ENCODE measurements around the gene POLD3.

Gene POLD3

GRCh38 chr11:74634537-74634936 is 42.2 kb downstream of the POLD3 start:
- Mint-ChIP-seq H3K9me3 (no peaks in the 10 kb centered on the region), H3K4me3 (no peak overlapping the region)
- no peak for ATAC-seq (replicated peaks)

GRCh38 chr11:74636630-74637184 is 44.3 kb downstream of the POLD3 start:
- H3K27ac Mint-ChIP-seq: no peak overlapping the region
- peaks cover 22% of the 10 kb centered on the region for H3K36me3 Mint-ChIP-seq (ENCODE audit: insufficient read depth)
- no peak for DNase-seq
- H3K4me3 Mint-ChIP-seq: no peak overlapping the region
- H3K27me3 Mint-ChIP-seq: no peaks in the 10 kb centered on the region
- H3K4me1 Mint-ChIP-seq (ENCODE audit: low read depth in 2 of 2): no peaks in the 10 kb centered on the region
- no peak for ATAC-seq (replicated peaks)
- H3K9me3 Mint-ChIP-seq: no peaks in the 10 kb centered on the region

More at GRCh38 chr11:74634537-74634936, 42.2 kb downstream of the POLD3 start:
- Mint-ChIP-seq H3K27me3 (no peaks in the 10 kb centered on the region), H3K4me1 (ENCODE audit: low read depth in 2 of 2) (no peaks in the 10 kb centered on the region), H3K36me3 (ENCODE audit: insufficient read depth) (peaks cover 18% of the 10 kb centered on the region), H3K27ac (peak overlapping the region in 1 of 2 donors; percentile 32)
- DNase-seq: no peak

GRCh38 chr11:74637700-74638099 is 45.3 kb downstream of the POLD3 start:
- Mint-ChIP-seq H3K9me3 (no peaks in the 10 kb centered on the region), H3K27ac (peak overlapping the region in 1 of 2 donors; percentile 65), H3K4me1 (ENCODE audit: low read depth in 2 of 2) (no peaks in the 10 kb centered on the region), H3K36me3 (ENCODE audit: insufficient read depth) (peaks cover 26% of the 10 kb centered on the region), H3K4me3 (no peak overlapping the region), H3K27me3 (no peaks in the 10 kb centered on the region)
- DNase-seq (no peak), ATAC-seq (replicated peaks) (no peak)

GRCh38 chr11:74638869-74639268 is 46.5 kb downstream of the POLD3 start:
- Mint-ChIP-seq H3K4me3 (no peak overlapping the region), H3K4me1 (ENCODE audit: low read depth in 2 of 2) (no peaks in the 10 kb centered on the region), H3K36me3 (ENCODE audit: insufficient read depth) (peaks cover 19% of the 10 kb centered on the region), H3K27me3 (no peaks in the 10 kb centered on the region), H3K27ac (no peak overlapping the region), H3K9me3 (no peaks in the 10 kb centered on the region)
- ATAC-seq (replicated peaks) (no peak), DNase-seq (no peak)

DNA sequence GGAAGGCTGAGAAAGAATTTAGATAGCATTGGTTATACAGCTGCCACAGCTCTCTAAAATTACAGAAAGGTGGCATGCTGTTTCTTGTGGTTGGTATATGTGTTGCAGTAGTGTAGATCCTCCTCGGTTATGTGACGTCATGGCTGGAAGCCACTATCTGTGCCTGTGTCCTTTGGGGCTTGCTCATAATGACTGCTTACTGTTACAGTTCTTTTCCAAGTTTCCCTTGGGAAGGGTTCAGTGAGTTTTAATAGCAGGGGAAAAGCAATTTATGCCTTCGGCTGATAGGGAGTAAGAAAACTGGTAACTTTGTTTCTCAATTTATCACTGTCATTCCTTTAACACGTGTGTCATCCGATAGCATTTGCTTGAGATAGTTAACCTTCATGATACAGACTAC is 47.2 kb downstream of the POLD3 start:
- H3K27me3 Mint-ChIP-seq: no peaks in the 10 kb centered on the region
- H3K4me1 Mint-ChIP-seq (ENCODE audit: low read depth in 2 of 2): no peaks in the 10 kb centered on the region
- H3K27ac Mint-ChIP-seq: no peak overlapping the region
- H3K36me3 Mint-ChIP-seq (ENCODE audit: insufficient read depth): peaks cover 19% of the 10 kb centered on the region
- DNase-seq (no peak), ATAC-seq (replicated peaks) (no peak)
- no peaks in the 10 kb centered on the region for H3K9me3 Mint-ChIP-seq
- no peak overlapping the region for H3K4me3 Mint-ChIP-seq

- ATAC-seq (replicated peaks) (no peak), DNase-seq (no peak)
- Mint-ChIP-seq H3K9me3 (no peaks in the 10 kb centered on the region), H3K27ac (no peak overlapping the region), H3K27me3 (no peaks in the 10 kb centered on the region), H3K4me1 (ENCODE audit: low read depth in 2 of 2) (no peaks in the 10 kb centered on the region), H3K36me3 (ENCODE audit: insufficient read depth) (peaks cover 15% of the 10 kb centered on the region), H3K4me3 (no peak overlapping the region)
Measured at GRCh38 chr11:74641289-74641688, 48.9 kb downstream of the POLD3 start.

GRCh38 chr11:74641905-74642304 is 49.5 kb downstream of the POLD3 start:
- H3K27me3 Mint-ChIP-seq: no peaks in the 10 kb centered on the region
- no peak for ATAC-seq (replicated peaks)
- H3K36me3 Mint-ChIP-seq (ENCODE audit: insufficient read depth): peaks cover 15% of the 10 kb centered on the region
- no peak for DNase-seq
- no peak overlapping the region for H3K27ac Mint-ChIP-seq
- H3K9me3 Mint-ChIP-seq: no peaks in the 10 kb centered on the region
- H3K4me1 Mint-ChIP-seq (ENCODE audit: low read depth in 2 of 2): no peaks in the 10 kb centered on the region
- H3K4me3 Mint-ChIP-seq: no peak overlapping the region

DNA sequence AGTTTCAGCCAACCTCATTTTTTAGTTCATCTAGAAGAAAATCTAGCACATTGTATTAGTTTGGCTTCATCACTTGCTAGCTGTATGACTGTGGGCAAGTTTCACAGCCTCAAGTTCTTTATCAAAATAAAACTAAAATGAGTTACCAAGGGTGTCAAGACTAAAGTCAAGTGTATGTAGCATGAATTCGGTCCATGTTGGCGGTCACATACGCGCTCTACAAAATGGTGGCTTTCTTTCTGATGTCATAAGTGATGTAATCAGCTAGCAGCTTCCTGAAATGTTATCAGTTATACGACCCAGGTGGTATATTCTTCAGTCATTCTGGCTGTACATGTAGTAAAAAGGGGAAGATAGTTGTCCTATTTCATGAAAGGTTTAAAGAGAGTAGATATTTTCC is 50.5 kb downstream of the POLD3 start:
- no peaks in the 10 kb centered on the region for H3K4me1 Mint-ChIP-seq (ENCODE audit: low read depth in 2 of 2)
- H3K36me3 Mint-ChIP-seq (ENCODE audit: insufficient read depth): peaks cover 13% of the 10 kb centered on the region
- no peak overlapping the region for H3K27ac Mint-ChIP-seq

DNA sequence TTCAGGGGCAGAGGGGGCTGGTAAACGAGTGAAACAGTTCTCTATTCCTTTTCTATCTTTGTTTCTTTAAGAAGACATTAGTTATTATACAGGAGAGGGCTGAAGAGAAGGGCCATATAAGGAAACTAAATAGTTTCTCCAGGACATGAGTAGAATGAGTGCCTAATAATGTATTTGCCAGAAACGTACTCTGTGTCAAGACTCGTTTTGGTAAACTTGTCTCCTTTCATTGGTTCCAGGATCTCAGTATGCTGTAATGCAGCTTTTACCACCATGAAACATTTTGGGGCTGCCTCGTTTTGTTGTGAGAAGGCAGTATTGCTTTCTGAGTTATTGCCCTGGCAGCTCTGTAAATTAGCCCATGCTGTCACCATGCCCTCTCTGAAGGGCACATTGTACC is 51.7 kb downstream of the POLD3 start:
- ATAC-seq (replicated peaks): no peak
- peaks cover 8% of the 10 kb centered on the region for H3K36me3 Mint-ChIP-seq (ENCODE audit: insufficient read depth)
- H3K4me1 Mint-ChIP-seq (ENCODE audit: low read depth in 2 of 2): no peaks in the 10 kb centered on the region

More for the DNA sequence above, 50.5 kb downstream of the POLD3 start:
- Mint-ChIP-seq H3K9me3 (no peaks in the 10 kb centered on the region), H3K27me3 (no peaks in the 10 kb centered on the region), H3K4me3 (no peak overlapping the region)
- DNase-seq (no peak), ATAC-seq (replicated peaks) (no peak)

GRCh38 chr11:74646215-74646614 is 53.8 kb downstream of the POLD3 start:
- ATAC-seq (replicated peaks) (no peak), DNase-seq (no peak)
- Mint-ChIP-seq H3K9me3 (no peaks in the 10 kb centered on the region), H3K27ac (no peak overlapping the region), H3K27me3 (no peaks in the 10 kb centered on the region), H3K4me1 (ENCODE audit: low read depth in 2 of 2) (no peaks in the 10 kb centered on the region), H3K4me3 (no peak overlapping the region), H3K36me3 (ENCODE audit: insufficient read depth) (peaks cover 7% of the 10 kb centered on the region)

More for the DNA sequence above, 51.7 kb downstream of the POLD3 start:
- Mint-ChIP-seq H3K9me3 (no peaks in the 10 kb centered on the region), H3K27me3 (no peaks in the 10 kb centered on the region), H3K4me3 (no peak overlapping the region), H3K27ac (no peak overlapping the region)
- DNase-seq: no peak

GRCh38 chr11:74646954-74647353 is 54.6 kb downstream of the POLD3 start:
- no peaks in the 10 kb centered on the region for H3K27me3 Mint-ChIP-seq
- H3K36me3 Mint-ChIP-seq (ENCODE audit: insufficient read depth): peaks cover 7% of the 10 kb centered on the region
- H3K4me3 Mint-ChIP-seq: no peak overlapping the region
- H3K27ac Mint-ChIP-seq: no peak overlapping the region
- no peaks in the 10 kb centered on the region for H3K9me3 Mint-ChIP-seq
- ATAC-seq (replicated peaks): no peak
- H3K4me1 Mint-ChIP-seq (ENCODE audit: low read depth in 2 of 2): no peaks in the 10 kb centered on the region
- DNase-seq: no peak

DNA sequence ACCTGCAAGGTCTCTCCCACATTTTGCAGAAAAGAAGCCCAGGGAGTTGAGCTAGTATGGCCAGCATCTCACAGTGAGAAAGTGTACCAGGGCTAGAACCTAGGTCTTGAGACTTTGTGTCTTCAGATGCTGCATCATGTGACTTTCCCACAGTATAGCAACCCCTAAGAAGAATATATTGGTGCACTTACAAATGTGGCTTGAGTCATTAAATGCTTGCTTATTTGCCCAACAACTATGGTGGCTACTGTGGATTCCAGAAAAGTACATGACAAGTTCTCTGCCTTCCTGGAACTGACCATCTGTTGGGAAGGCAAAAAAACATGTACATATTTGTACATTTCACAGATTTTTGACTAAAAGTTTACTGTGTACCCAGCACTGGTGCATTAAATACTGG is 55.0 kb downstream of the POLD3 start:
- H3K36me3 Mint-ChIP-seq (ENCODE audit: insufficient read depth): peaks cover 6% of the 10 kb centered on the region
- no peaks in the 10 kb centered on the region for H3K9me3 Mint-ChIP-seq
- ATAC-seq (replicated peaks) (no peak), DNase-seq (no peak)
- no peak overlapping the region for H3K4me3 Mint-ChIP-seq
- no peaks in the 10 kb centered on the region for H3K27me3 Mint-ChIP-seq
- H3K4me1 Mint-ChIP-seq (ENCODE audit: low read depth in 2 of 2): no peaks in the 10 kb centered on the region
- no peak overlapping the region for H3K27ac Mint-ChIP-seq

DNA sequence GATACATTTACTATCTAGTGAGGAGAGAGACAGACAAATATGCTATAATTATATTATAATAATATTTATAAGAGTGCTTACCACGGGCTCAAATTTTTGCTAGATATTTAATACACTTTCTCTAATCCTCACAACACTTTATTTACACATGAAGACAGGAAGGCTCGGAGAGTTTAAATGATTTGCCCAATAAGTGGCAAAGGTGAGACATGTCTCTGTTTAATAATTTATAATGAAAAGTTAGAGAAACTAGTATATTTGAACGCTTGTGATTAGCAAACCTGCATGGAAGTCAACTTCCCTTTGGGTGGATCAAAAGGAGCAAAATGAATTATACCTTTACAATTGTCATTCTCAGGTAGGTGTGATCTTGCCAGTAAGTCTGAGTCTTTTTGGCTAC is 55.4 kb downstream of the POLD3 start:
- no peaks in the 10 kb centered on the region for H3K4me1 Mint-ChIP-seq (ENCODE audit: low read depth in 2 of 2)
- no peak overlapping the region for H3K4me3 Mint-ChIP-seq
- H3K27me3 Mint-ChIP-seq: no peaks in the 10 kb centered on the region
- no peaks in the 10 kb centered on the region for H3K9me3 Mint-ChIP-seq
- H3K36me3 Mint-ChIP-seq (ENCODE audit: insufficient read depth): peaks cover 3% of the 10 kb centered on the region
- no peak overlapping the region for H3K27ac Mint-ChIP-seq
- no peak for ATAC-seq (replicated peaks)
- no peak for DNase-seq

DNA sequence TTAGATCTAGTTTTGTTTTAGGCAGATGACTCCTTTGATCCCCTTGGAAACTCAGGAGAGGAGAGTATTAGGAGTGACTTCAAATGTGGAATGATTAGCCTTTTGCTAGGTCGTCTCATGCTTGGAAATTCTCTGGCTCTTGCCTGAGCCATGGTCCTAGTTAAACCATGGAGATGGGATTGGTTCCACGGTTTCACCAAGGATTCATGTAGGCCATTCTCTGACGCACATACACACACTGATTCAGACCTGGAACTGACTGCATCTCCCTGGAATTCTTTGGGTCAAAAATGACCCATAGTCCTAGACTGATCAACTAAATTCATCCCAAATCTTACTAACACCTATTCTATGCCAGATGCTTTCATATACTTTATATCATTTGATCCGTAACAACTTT is 56.5 kb downstream of the POLD3 start:
- Mint-ChIP-seq H3K9me3 (no peaks in the 10 kb centered on the region), H3K36me3 (ENCODE audit: insufficient read depth) (peaks cover 3% of the 10 kb centered on the region), H3K4me1 (ENCODE audit: low read depth in 2 of 2) (no peaks in the 10 kb centered on the region), H3K27me3 (no peaks in the 10 kb centered on the region), H3K27ac (no peak overlapping the region), H3K4me3 (no peak overlapping the region)
- DNase-seq (no peak), ATAC-seq (replicated peaks) (no peak)

GRCh38 chr11:74650498-74650897 is 58.1 kb downstream of the POLD3 start:
- no peak overlapping the region for H3K4me3 Mint-ChIP-seq
- no peaks in the 10 kb centered on the region for H3K27me3 Mint-ChIP-seq
- ATAC-seq (replicated peaks): no peak
- no peaks in the 10 kb centered on the region for H3K9me3 Mint-ChIP-seq
- no peak for DNase-seq
- no peaks in the 10 kb centered on the region for H3K4me1 Mint-ChIP-seq (ENCODE audit: low read depth in 2 of 2)
- no peak overlapping the region for H3K27ac Mint-ChIP-seq
- peaks cover 3% of the 10 kb centered on the region for H3K36me3 Mint-ChIP-seq (ENCODE audit: insufficient read depth)

Measured in effector memory CD8-positive, alpha-beta T cell (primary cell).